DND-41 (cell line): ENCODE data around the gene TMEM217.

Experiments used
- EZH2 ChIP-seq: IDR thresholded peaks from 3 replicates; pipeline ENCODE4 v1.6.1; 2012; ENCODE audit warnings: borderline replicate concordance, low read depth, mild to moderate bottlenecking, moderate library complexity, low read length, inconsistent platforms; ENCODE audit not compliant: severe bottlenecking
- TF ChIP-seq, protein P1 (sequence below): IDR thresholded peaks from 2 replicates; pipeline ENCODE4 v1.5.1; 2012; ENCODE audit warnings: borderline replicate concordance, low read length, moderate library complexity, mild to moderate bottlenecking; ENCODE audit not compliant: poor library complexity, severe bottlenecking; ENCODE audit errors: extremely low read depth

DNA sequence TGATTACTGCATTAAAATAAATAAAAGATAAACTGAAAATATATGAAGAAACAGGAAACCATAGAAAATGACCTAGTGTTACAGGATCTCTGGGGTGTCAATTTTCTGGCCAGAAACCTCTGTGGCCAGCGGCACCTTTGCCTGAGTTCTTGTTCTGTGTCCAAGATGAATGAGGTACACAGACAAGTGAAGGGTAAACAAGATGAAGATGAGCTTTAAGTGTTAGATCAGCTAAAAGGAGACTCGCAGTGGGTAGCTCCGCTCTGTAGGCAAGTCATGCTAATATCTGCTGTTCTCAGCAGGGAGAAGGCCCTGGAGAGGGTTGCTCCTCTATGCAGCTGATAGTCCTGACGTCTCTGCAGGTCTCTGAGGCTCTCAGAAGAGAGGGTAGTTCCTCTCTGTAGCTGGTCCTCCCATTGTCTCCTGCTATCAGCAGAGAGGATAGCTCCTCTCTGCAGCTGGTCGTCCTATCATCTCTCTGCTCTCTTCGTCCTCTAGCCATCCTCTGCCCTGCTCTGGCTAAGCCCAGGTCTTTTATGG, 36.3 kb downstream of the TMEM217 start:
- TF ChIP-seq, protein P1, sequence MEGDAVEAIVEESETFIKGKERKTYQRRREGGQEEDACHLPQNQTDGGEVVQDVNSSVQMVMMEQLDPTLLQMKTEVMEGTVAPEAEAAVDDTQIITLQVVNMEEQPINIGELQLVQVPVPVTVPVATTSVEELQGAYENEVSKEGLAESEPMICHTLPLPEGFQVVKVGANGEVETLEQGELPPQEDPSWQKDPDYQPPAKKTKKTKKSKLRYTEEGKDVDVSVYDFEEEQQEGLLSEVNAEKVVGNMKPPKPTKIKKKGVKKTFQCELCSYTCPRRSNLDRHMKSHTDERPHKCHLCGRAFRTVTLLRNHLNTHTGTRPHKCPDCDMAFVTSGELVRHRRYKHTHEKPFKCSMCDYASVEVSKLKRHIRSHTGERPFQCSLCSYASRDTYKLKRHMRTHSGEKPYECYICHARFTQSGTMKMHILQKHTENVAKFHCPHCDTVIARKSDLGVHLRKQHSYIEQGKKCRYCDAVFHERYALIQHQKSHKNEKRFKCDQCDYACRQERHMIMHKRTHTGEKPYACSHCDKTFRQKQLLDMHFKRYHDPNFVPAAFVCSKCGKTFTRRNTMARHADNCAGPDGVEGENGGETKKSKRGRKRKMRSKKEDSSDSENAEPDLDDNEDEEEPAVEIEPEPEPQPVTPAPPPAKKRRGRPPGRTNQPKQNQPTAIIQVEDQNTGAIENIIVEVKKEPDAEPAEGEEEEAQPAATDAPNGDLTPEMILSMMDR, result no peak
- no peak for TF ChIP-seq EZH2
